NCI-H1694 (cell line): ENCODE data around the gene ERRFI1.
"Not testable (repeated sequence)": the region's sequence is repeated elsewhere in the genome, so short reads cannot be mapped to it uniquely, and the experiment has no call there.

Experiments used
- DNase-seq: peaks from one replicate; lab custom pipeline; 2025; lab: John Stamatoyannopoulos, UW

Gene ERRFI1

GRCh38 chr1:8026153-8026975, at the start of gene ERRFI1:
TSS of gene ERRFI1 (minus strand) at chr1:8026309. CDS start at chr1:8015619, 10,690 bp downstream.
- DNase-seq: peak; percentile 40

GRCh38 chr1:8075511-8076051, 49.5 kb upstream of the ERRFI1 start:
- no peak for DNase-seq

GRCh38 chr1:8073112-8073855, 47.2 kb upstream of the ERRFI1 start:
- no peak for DNase-seq

GRCh38 chr1:8070381-8070811, 44.3 kb upstream of the ERRFI1 start:
- no peak for DNase-seq

- not testable (repeated sequence) for DNase-seq
These were observed 43.7 kb upstream of the ERRFI1 start for GRCh38 chr1:8069614-8070320.

GRCh38 chr1:8065369-8065768, 39.3 kb upstream of the ERRFI1 start:
- no peak for DNase-seq

GRCh38 chr1:8063298-8064036, 37.4 kb upstream of the ERRFI1 start:
- no peak for DNase-seq

- DNase-seq: no peak
These were observed 36.8 kb upstream of the ERRFI1 start for GRCh38 chr1:8062861-8063260.

GRCh38 chr1:8061673-8062386, 35.7 kb upstream of the ERRFI1 start:
- DNase-seq: no peak

- DNase-seq: no peak
These were observed 35.1 kb upstream of the ERRFI1 start for GRCh38 chr1:8061210-8061609.

GRCh38 chr1:8059161-8059622, 33.1 kb upstream of the ERRFI1 start:
- DNase-seq: no peak

- DNase-seq: not testable (repeated sequence)
These were observed 31.7 kb upstream of the ERRFI1 start for GRCh38 chr1:8057779-8058178.

GRCh38 chr1:8055973-8056372, 29.9 kb upstream of the ERRFI1 start:
- DNase-seq: no peak

GRCh38 chr1:8053878-8054567, 27.9 kb upstream of the ERRFI1 start:
- no peak for DNase-seq

- no peak for DNase-seq
These were observed 25.5 kb upstream of the ERRFI1 start for GRCh38 chr1:8051650-8052049.

GRCh38 chr1:8049229-8049628, 23.1 kb upstream of the ERRFI1 start:
- DNase-seq: not testable (repeated sequence)

GRCh38 chr1:8047686-8048445, 21.8 kb upstream of the ERRFI1 start:
- DNase-seq: no peak

- no peak for DNase-seq
These were observed 21.0 kb upstream of the ERRFI1 start for GRCh38 chr1:8047112-8047511.

GRCh38 chr1:8046391-8046790, 20.3 kb upstream of the ERRFI1 start:
- no peak for DNase-seq
